Right cardiac atrium (tissue), 5 donors: ENCODE results near the gene FOXF2. TPM values are rescaled to one million over a fixed set of nuclear protein-coding genes. Genes with fewer than 3 reads are reported as not detected.

ENCODE experiments used
- ATAC-seq, 2 donors: fragments of 200-7000 bp; cut with Tn5 transposase; one replicate each; pipeline versions ENCODE4 v1.8.0 to v1.9.1; 2020; ENCODE audit warnings: moderate library complexity in 2 of 2, mild to moderate bottlenecking in 1 of 2
- DNase-seq, 3 donors: peaks; one replicate each; pipeline ENCODE4 v3.0.0-alpha.2; 2020
- H3K27ac ChIP-seq: one replicate; pipeline ENCODE4 v1.5.1; 2013; ENCODE audit warnings: mild to moderate bottlenecking, low read length, control low read depth, moderate library complexity
- H3K27me3 ChIP-seq: one replicate; pipeline ENCODE4 v1.6.1; 2013; ENCODE audit not compliant: control insufficient read depth, insufficient read depth
- H3K4me1 ChIP-seq: one replicate; pipeline ENCODE4 v1.6.1; 2013; ENCODE audit warnings: low read length; ENCODE audit not compliant: control insufficient read depth, insufficient read depth
- H3K4me3 ChIP-seq: one replicate; pipeline ENCODE4 v1.5.1; 2013; ENCODE audit warnings: low read length, control low read depth
- H3K9me3 ChIP-seq: one replicate; pipeline ENCODE4 v1.6.1; 2013; ENCODE audit warnings: low read length; ENCODE audit not compliant: control insufficient read depth
- WGBS: extraction: QIAGEN DNeasy Blood & Tissue Kit; methylation state at CpG from one replicate; pipeline ENCODE4 v1.1.7; 2013; 5-methylcytosine and 5-hydroxymethylcytosine counted together
- intact Hi-C, 4 donors: fragments of 100-400 bp; cut with DNase I; formaldehyde crosslinking; loops; one replicate each; pipeline versions ENCODE4 v1.11.0 to v1.14.0; 2022 to 2023
- polyA plus RNA-seq: library from polyadenylated mRNA; stranded (reverse); fragments of 200-250 nt; gene quantifications from one replicate; pipeline ENCODE4 v1.2.3, GENCODE V29; 2013
- total RNA-seq, 4 donors: library from RNA; stranded (reverse); fragmentation: NEBNext Ultra II Directional; extraction: Animal tissue kit (Norgen Biotek cat#: 25700); gene quantifications; one replicate each; pipeline ENCODE4 v1.2.1, GENCODE V29; 2021
- donor health status: healthy with polysubstance abuse.
- donor health status: DM: no; HTN: yes; CAD: no.
- donor health status: DM: no; HTN: no; CAD: no.
- donor health status: DM: no; HTN: yes; CAD: no; lungs with severe emphysema.
- donor health status: DM: yes; HTN: yes; CAD: no.

Gene FOXF2
- total and polyA plus RNA-seq, 5 donors: 0.31 to 0.78 (median 0.48) TPM; not detected in 1

GRCh38 chr6:1385129-1386037 is 4.0 kb upstream of the FOXF2 start:
- H3K27me3 ChIP-seq: no peaks in the 10 kb centered on the region
- intact Hi-C loops: loop anchor here in 2 of 4 donors (10.0 kb wide), 2 partner anchors 461 to 471 kb away; no protein-coding TSS in a partner anchor
- H3K4me1 ChIP-seq: no peaks in the 10 kb centered on the region
- no peak overlapping the region for H3K27ac ChIP-seq
- no peak for DNase-seq
- 19% methylated on average over 39 of the region's 39 CpGs for WGBS
- no peak overlapping the region for H3K4me3 ChIP-seq
- H3K9me3 ChIP-seq: no peaks in the 10 kb centered on the region
- ATAC-seq: no peak

GRCh38 chr6:1386038-1386709 is 3.2 kb upstream of the FOXF2 start:
- H3K4me1 ChIP-seq: no peaks in the 10 kb centered on the region
- H3K27ac ChIP-seq: no peak overlapping the region
- 69% methylated on average over 4 of the region's 4 CpGs for WGBS
- intact Hi-C loops: loop anchor here in 2 of 4 donors (10.0 kb wide), 2 partner anchors 461 to 471 kb away; no protein-coding TSS in a partner anchor
- H3K4me3 ChIP-seq: no peak overlapping the region
- H3K9me3 ChIP-seq: no peaks in the 10 kb centered on the region
- no peak for ATAC-seq
- DNase-seq: no peak
- H3K27me3 ChIP-seq: no peaks in the 10 kb centered on the region

GRCh38 chr6:1387538-1387875 is 1.9 kb upstream of the FOXF2 start:
- ATAC-seq (no peak), DNase-seq (no peak)
- Histone ChIP-seq H3K27ac (no peak overlapping the region), H3K9me3 (no peaks in the 10 kb centered on the region), H3K4me3 (no peak overlapping the region), H3K4me1 (no peaks in the 10 kb centered on the region), H3K27me3 (no peaks in the 10 kb centered on the region)
- WGBS: 50% methylated on average over 11 of the region's 11 CpGs
- intact Hi-C loops: loop anchor here in 2 of 4 donors (10.0 kb wide), 2 partner anchors 463 to 473 kb away; no protein-coding TSS in a partner anchor

- Histone ChIP-seq H3K4me3 (no peak overlapping the region), H3K4me1 (no peaks in the 10 kb centered on the region), H3K27me3 (no peaks in the 10 kb centered on the region), H3K27ac (no peak overlapping the region), H3K9me3 (no peaks in the 10 kb centered on the region)
- WGBS: 19% methylated on average over 20 of the region's 20 CpGs
- intact Hi-C loops: loop anchor here in 2 of 4 donors (10.0 kb wide), 2 partner anchors 463 to 473 kb away; no protein-coding TSS in a partner anchor
- no peak for ATAC-seq
- no peak for DNase-seq
These were observed 1.3 kb upstream of the FOXF2 start for GRCh38 chr6:1387876-1388629.

GRCh38 chr6:1388630-1389368 is 577 bp upstream of the FOXF2 start:
- intact Hi-C loops: loop anchor here in 2 of 4 donors (10.0 kb wide), 2 partner anchors 464 to 474 kb away; no protein-coding TSS in a partner anchor
- H3K9me3 ChIP-seq: no peaks in the 10 kb centered on the region
- H3K4me3 ChIP-seq: peak overlapping the region; percentile 73
- H3K27ac ChIP-seq: no peak overlapping the region
- DNase-seq: no peak
- WGBS: 3% methylated on average over 36 of the region's 36 CpGs
- no peaks in the 10 kb centered on the region for H3K4me1 ChIP-seq
- no peaks in the 10 kb centered on the region for H3K27me3 ChIP-seq
- no peak for ATAC-seq

- WGBS: under 1% methylated on average over 106 of the region's 106 CpGs
- intact Hi-C loops: loop anchor here in 1 of 4 donors (10.0 kb wide), 1 partner anchor 796 kb away; no protein-coding TSS in a partner anchor
- no peak overlapping the region for H3K27ac ChIP-seq
- peak overlapping the region; percentile 73 for H3K4me3 ChIP-seq
- no peaks in the 10 kb centered on the region for H3K27me3 ChIP-seq
- no peaks in the 10 kb centered on the region for H3K4me1 ChIP-seq
- ATAC-seq: peak; percentile 22 to 45
- DNase-seq: peak in 2 of 3 donors; percentile 31 to 72
- no peaks in the 10 kb centered on the region for H3K9me3 ChIP-seq
These were observed 963 bp downstream of the FOXF2 start for GRCh38 chr6:1390133-1390945.

- no peak overlapping the region for H3K27ac ChIP-seq
- no peaks in the 10 kb centered on the region for H3K27me3 ChIP-seq
- no peaks in the 10 kb centered on the region for H3K4me1 ChIP-seq
- WGBS: 12% methylated on average over 30 of the region's 30 CpGs
- intact Hi-C loops: loop anchor here in 1 of 4 donors (10.0 kb wide), 1 partner anchor 796 kb away; no protein-coding TSS in a partner anchor
- no peaks in the 10 kb centered on the region for H3K9me3 ChIP-seq
- DNase-seq (peak in 2 of 3 donors; percentile 43 to 70), ATAC-seq (peak in 1 of 2 donors; percentile 12)
- H3K4me3 ChIP-seq: no peak overlapping the region
These were observed 1.8 kb downstream of the FOXF2 start for GRCh38 chr6:1390946-1391799.

GRCh38 chr6:1391800-1392309 is 2.5 kb downstream of the FOXF2 start:
- H3K27ac ChIP-seq: no peak overlapping the region
- intact Hi-C loops: loop anchor here in 1 of 4 donors (10.0 kb wide), 1 partner anchor 797 kb away; no protein-coding TSS in a partner anchor
- H3K9me3 ChIP-seq: no peaks in the 10 kb centered on the region
- H3K4me1 ChIP-seq: no peaks in the 10 kb centered on the region
- ATAC-seq: no peak
- no peaks in the 10 kb centered on the region for H3K27me3 ChIP-seq
- DNase-seq: no peak
- WGBS: 48% methylated on average over 11 of the region's 11 CpGs
- no peak overlapping the region for H3K4me3 ChIP-seq
